HCT116 (cell line): ENCODE measurements around the gene COL15A1. TPM values are rescaled to one million over a fixed set of nuclear protein-coding genes. Genes with fewer than 3 reads are reported as not detected.

ENCODE experiments used
- ATAC-seq: fragments of 200-7000 bp; cut with Tn5 transposase; 2 replicates; pipeline ENCODE4 v1.9.1; 2020; ENCODE audit warnings: mild to moderate bottlenecking, moderate library complexity
- BruUV-seq: library from RNA; stranded (reverse); fragments of 400-500 nt; replicated peaks from 2 replicates; lab custom pipeline; 2021; lab: Mats Ljungman, UMichigan
- CTCF ChIA-PET: fragments of 300-600 bp; sonication (Branson Sonifier 250); formaldehyde crosslinking; loops from one replicate; lab custom pipeline; 2021; ENCODE audit warnings: antibody characterized with exemption; lab: Charles Lee
- POLR2A ChIA-PET: fragments of 300-600, 350-600 bp; sonication (Branson Sonifier 250); formaldehyde crosslinking; loops from one replicate; lab custom pipeline; 2021; ENCODE audit warnings: antibody characterized with exemption; lab: Charles Lee
- RAD21 ChIA-PET, 2 experiments: fragments of 300-600 bp; sonication (Branson Sonifier 250); formaldehyde crosslinking; loops; one replicate each; lab custom pipeline; 2023; ENCODE audit warnings: low total read pairs in 2 of 2; ENCODE audit not compliant: uncharacterized antibody in 2 of 2, unreplicated experiment in 2 of 2, low non-redundant PET in 1 of 2; lab: Charles Lee
- DNase-seq: peaks from one replicate; pipeline ENCODE4 v3.0.0-alpha.2; 2010; ENCODE audit warnings: low read depth, low spot score
- H2AFZ ChIP-seq: fragments of 200-600 bp; shearing (Covaris generic), sonication (generic); 2 replicates; pipeline ENCODE4 v1.6.1; 2017; ENCODE audit warnings: low read depth, mixed run types, mixed read lengths, antibody characterized with exemption, low read length; ENCODE audit not compliant: poor library complexity, severe bottlenecking
- H3K27ac ChIP-seq: 2 replicates; pipeline ENCODE4 v1.5.1; 2012; ENCODE audit warnings: low read depth, low read length
- H3K27me3 ChIP-seq: fragments of 200-600 bp; sonication (generic); 2 replicates; pipeline ENCODE4 v1.6.1; 2016; ENCODE audit warnings: mixed run types, low read length, mixed read lengths; ENCODE audit not compliant: insufficient read depth
- H3K36me3 ChIP-seq, 2 experiments: fragments of 200-500 bp in 1 of 2; fragments of 200-600 bp in 1 of 2; sonication (Bioruptor generic) in 1 of 2; sonication (generic) in 1 of 2; 2 replicates each; pipeline versions ENCODE4 v1.5.1 to v1.6.1; 2014 to 2016; ENCODE audit warnings: low read length in 2 of 2, inconsistent platforms in 1 of 2, mixed read lengths in 1 of 2, mixed run types in 1 of 2; ENCODE audit not compliant: insufficient read depth in 2 of 2, control insufficient read depth in 1 of 2
- H3K4me1 ChIP-seq, 2 experiments: fragments of 200-600 bp in 1 of 2; sonication (generic) in 1 of 2; 2 replicates each; pipeline versions ENCODE4 v1.5.1 to v1.6.1; 2012 to 2017; ENCODE audit warnings: low read length in 2 of 2, inconsistent platforms in 1 of 2, mild to moderate bottlenecking in 1 of 2, mixed read lengths in 1 of 2, mixed run types in 1 of 2, moderate library complexity in 1 of 2; ENCODE audit not compliant: insufficient read depth in 2 of 2, control insufficient read depth in 1 of 2
- H3K4me2 ChIP-seq: fragments of 200-600 bp; sonication (generic); 2 replicates; pipeline ENCODE4 v1.6.1; 2017; ENCODE audit warnings: mixed run types, low read length, mixed read lengths
- H3K4me3 ChIP-seq, 2 experiments: fragments of 200-600 bp in 1 of 2; sonication (generic) in 1 of 2; replicated peaks in 1 of 2; 2 replicates each; pipeline ENCODE4 v1.5.1; 2011 to 2016; ENCODE audit warnings: low read length in 2 of 2, control low read depth in 1 of 2, low read depth in 1 of 2, mild to moderate bottlenecking in 1 of 2, mixed read lengths in 1 of 2, mixed run types in 1 of 2
- H3K79me2 ChIP-seq: fragments of 200-600 bp; sonication (generic); 2 replicates; pipeline ENCODE4 v1.6.1; 2017; ENCODE audit warnings: mild to moderate bottlenecking, mixed run types, low read length, moderate library complexity, mixed read lengths; ENCODE audit not compliant: insufficient read depth
- H3K9ac ChIP-seq: fragments of 200-600 bp; sonication (generic); 2 replicates; pipeline ENCODE4 v1.6.1; 2016; ENCODE audit warnings: low read length, mixed read lengths
- H3K9me2 ChIP-seq: fragments of 200-600 bp; sonication (generic), shearing (Covaris generic); 2 replicates; pipeline ENCODE4 v1.6.1; 2017; ENCODE audit warnings: mixed run types, mild to moderate bottlenecking, moderate library complexity; ENCODE audit not compliant: insufficient read depth
- H3K9me3 ChIP-seq, 2 experiments: fragments of 200-500 bp in 1 of 2; fragments of 200-600 bp in 1 of 2; sonication (Bioruptor generic) in 1 of 2; sonication (generic) in 1 of 2; 2 replicates each; pipeline ENCODE4 v1.6.1; 2014 to 2017; ENCODE audit warnings: low read length in 2 of 2, mixed read lengths in 2 of 2, inconsistent platforms in 1 of 2, low read depth in 1 of 2, mild to moderate bottlenecking in 1 of 2, mixed run types in 1 of 2, moderate library complexity in 1 of 2; ENCODE audit not compliant: control insufficient read depth in 1 of 2, insufficient read depth in 1 of 2
- H4K20me1 ChIP-seq: fragments of 200-600 bp; sonication (generic), shearing (Covaris generic); 2 replicates; pipeline ENCODE4 v1.6.1; 2017; ENCODE audit warnings: mixed run types, mild to moderate bottlenecking, moderate library complexity; ENCODE audit not compliant: insufficient read depth
- ATF3 ChIP-seq: IDR thresholded peaks from 2 replicates; pipeline ENCODE4 v1.6.1; 2012
- CBX3 ChIP-seq: IDR thresholded peaks from 2 replicates; pipeline ENCODE4 v1.6.1; 2012; ENCODE audit warnings: low read depth
- CEBPB ChIP-seq: IDR thresholded peaks from 2 replicates; pipeline ENCODE4 v1.6.1; 2012; ENCODE audit warnings: low read depth
- CTCF ChIP-seq, 3 experiments: fragments of 200-600 bp in 1 of 3; sonication (generic) in 1 of 3; IDR thresholded peaks in 2 of 3; conservative IDR thresholded peaks in 1 of 3; 2 replicates each; pipeline ENCODE4 v1.5.1; 2012 to 2017; ENCODE audit warnings: low read depth in 2 of 3, low read length in 2 of 3, antibody characterized with exemption in 1 of 3, borderline replicate concordance in 1 of 3, control low read depth in 1 of 3, mild to moderate bottlenecking in 1 of 3, mixed read lengths in 1 of 3, mixed run types in 1 of 3, moderate library complexity in 1 of 3; ENCODE audit not compliant: insufficient read depth in 1 of 3
- EGR1 ChIP-seq: IDR thresholded peaks from 2 replicates; pipeline ENCODE4 v1.6.1; 2012; ENCODE audit warnings: low read depth
- EZH2 ChIP-seq: fragments of 200-600 bp; sonication (generic); IDR thresholded peaks from 2 replicates; pipeline ENCODE4 v1.6.1; 2017; ENCODE audit warnings: antibody characterized with exemption, mixed run types
- EZH2phosphoT487 ChIP-seq: fragments of 200-600 bp; IDR thresholded peaks from 2 replicates; pipeline ENCODE4 v1.6.1; 2018; ENCODE audit warnings: antibody characterized with exemption, borderline replicate concordance
- FOSL1 ChIP-seq: IDR thresholded peaks from 2 replicates; pipeline ENCODE4 v1.6.1; 2012; ENCODE audit warnings: low read depth
- JUND ChIP-seq: IDR thresholded peaks from 2 replicates; pipeline ENCODE4 v1.6.1; 2012
- MAX ChIP-seq: IDR thresholded peaks from 2 replicates; pipeline ENCODE4 v1.6.1; 2012
- POLR2A ChIP-seq: IDR thresholded peaks from 2 replicates; pipeline ENCODE4 v1.7.0; 2011; ENCODE audit warnings: borderline replicate concordance; ENCODE audit not compliant: insufficient read depth, insufficient read length; ENCODE audit errors: extremely low read depth
- POLR2AphosphoS5 ChIP-seq: IDR thresholded peaks from 2 replicates; pipeline ENCODE4 v1.6.1; 2011; ENCODE audit warnings: mild to moderate bottlenecking, low read depth, low read length, moderate library complexity
- SRF ChIP-seq: IDR thresholded peaks from 2 replicates; pipeline ENCODE4 v1.6.1; 2012; ENCODE audit warnings: low read depth
- YY1 ChIP-seq: IDR thresholded peaks from 2 replicates; pipeline ENCODE4 v1.6.1; 2011; ENCODE audit warnings: low read length, low read depth, moderate library complexity, mild to moderate bottlenecking; ENCODE audit not compliant: insufficient replicate concordance; ENCODE audit errors: extremely low read depth
- ZBTB33 ChIP-seq: IDR thresholded peaks from 2 replicates; pipeline ENCODE4 v1.6.1; 2011; ENCODE audit warnings: mild to moderate bottlenecking, low read length, moderate library complexity; ENCODE audit not compliant: insufficient replicate concordance; ENCODE audit errors: extremely low read depth
- ZNF274 ChIP-seq: fragments of 200-500 bp; sonication (Bioruptor generic); IDR thresholded peaks from 2 replicates; pipeline ENCODE4 v1.6.1; 2014; ENCODE audit warnings: mild to moderate bottlenecking, low read depth, low read length, inconsistent platforms
- intact Hi-C: fragments of 100-400 bp; cut with micrococcal nuclease; formaldehyde crosslinking; loops from 2 replicates; pipeline ENCODE4 v1.10.0; 2022
- total RNA-seq: library from RNA; stranded (reverse); gene quantifications from one replicate; pipeline ENCODE4 v1.2.1, GENCODE V29; 2021; ENCODE audit not compliant: unreplicated experiment

The COL15A1 gene
- total RNA-seq, 1 experiment from 2014 or later: 0.15 TPM

GRCh38 chr9:98964911-98965336 is 21.2 kb downstream of the COL15A1 start:
- POLR2A ChIA-PET: no interaction called here
- H3K79me2 ChIP-seq: no peaks in the 10 kb centered on the region
- no peak overlapping the region for H3K27ac ChIP-seq
- no peak for ATAC-seq
- RAD21 ChIA-PET: no interaction called here
- no peaks in the 10 kb centered on the region for H3K27me3 ChIP-seq
- no peaks in the 10 kb centered on the region for H3K9me2 ChIP-seq
- BruUV-seq: no TSS peak
- H3K9ac ChIP-seq: no peak overlapping the region
- no peak for DNase-seq
- intact Hi-C loops: no loop called here
- CTCF ChIA-PET: no interaction called here
- H4K20me1 ChIP-seq: no peaks in the 10 kb centered on the region
- no peaks in the 10 kb centered on the region for H3K36me3 ChIP-seq
- no peak overlapping the region for H3K4me2 ChIP-seq
- H3K4me3 ChIP-seq: no peak overlapping the region
- H3K4me1 ChIP-seq: no peaks in the 10 kb centered on the region
- no peak for TF ChIP-seq CBX3
- no peak for TF ChIP-seq ZBTB33
- TF ChIP-seq MAX: no peak
- TF ChIP-seq POLR2A: no peak
- TF ChIP-seq POLR2AphosphoS5: no peak
- TF ChIP-seq CTCF (IDR thresholded peaks at IDR 0.05 in 2 of 3, conservative IDR thresholded peaks at IDR 0.05 in 1 of 3; ENCODE audit: borderline replicate concordance in 1 of 3, insufficient read depth in 1 of 3, low read depth in 2 of 3, low read length in 2 of 3): no peak
- no peak for TF ChIP-seq FOSL1
- TF ChIP-seq EZH2phosphoT487: no peak
- TF ChIP-seq YY1: no peak
- no peak for TF ChIP-seq EGR1
- TF ChIP-seq CEBPB: no peak
- TF ChIP-seq SRF: no peak
- TF ChIP-seq ZNF274: no peak
- TF ChIP-seq JUND: no peak
- no peak for TF ChIP-seq EZH2
- TF ChIP-seq ATF3: no peak
- H2AFZ ChIP-seq: no peak overlapping the region
- H3K9me3 ChIP-seq: no peaks in the 10 kb centered on the region
